HepG2 (cell line): Measurements from ENCODE around the gene SLFN11. TPM values are rescaled to one million over a fixed set of nuclear protein-coding genes. Genes with fewer than 3 reads are reported as not detected.

Experiments used
- ATAC-seq: fragments of 200-7000 bp; cut with Tn5 transposase; 3 replicates; pipeline ENCODE4 v1.9.1; 2020; ENCODE audit warnings: mild to moderate bottlenecking, moderate library complexity
- BruUV-seq: library from RNA; stranded (reverse); fragments of 400-500 nt; replicated peaks from 2 replicates; lab custom pipeline; 2021; lab: Mats Ljungman, UMichigan
- CTCF ChIA-PET: fragments of 300-600 bp; formaldehyde crosslinking; extraction: SDS; loops from one replicate; lab custom pipeline; 2021; ENCODE audit warnings: low total read pairs, inconsistent platforms, low intra/inter-chr PET ratio; lab: Yijun Ruan, JAX
- POLR2A ChIA-PET: fragments of 350-600 bp; sonication (Branson Sonifier 250); formaldehyde crosslinking; loops from one replicate; lab custom pipeline; 2020; ENCODE audit warnings: antibody characterized with exemption, inconsistent platforms; lab: Yijun Ruan, JAX
- DNase-seq: peaks from one replicate; pipeline ENCODE4 v3.0.0-alpha.2; 2015; ENCODE audit warnings: low spot score
- FAIRE-seq: peaks from 3 replicates; lab custom pipeline; 2011; peaks lifted over from hg19 to GRCh38; lab: Jason Lieb, UNC
- H2AFZ ChIP-seq: one replicate; pipeline ENCODE4 v1.6.1; 2011; ENCODE audit warnings: low read length, inconsistent platforms
- H3K27ac ChIP-seq: fragments of 300-600 bp; 3 replicates; pipeline ENCODE4 v1.8.0; 2011; ENCODE audit warnings: mixed run types, mild to moderate bottlenecking, mixed read lengths, low read length, inconsistent platforms; ENCODE audit not compliant: insufficient read depth; ENCODE audit errors: extremely low read length
- H3K27me3 ChIP-seq, 2 experiments: fragments of 200-600 bp in 1 of 2; 2 replicates in 1 of 2; 3 replicates in 1 of 2; pipeline versions ENCODE4 v1.6.0 to v1.8.0; 2011; ENCODE audit warnings: low read length in 2 of 2, mild to moderate bottlenecking in 2 of 2, moderate library complexity in 2 of 2, inconsistent platforms in 1 of 2; ENCODE audit not compliant: insufficient read depth in 2 of 2, control insufficient read depth in 1 of 2
- H3K36me3 ChIP-seq, 2 experiments: fragments of 200-600 bp in 1 of 2; replicated peaks in 1 of 2; 2 replicates in 1 of 2; 3 replicates in 1 of 2; pipeline versions ENCODE4 v1.5.1 to v1.8.0; 2011; ENCODE audit warnings: low read length in 2 of 2, inconsistent platforms in 1 of 2; ENCODE audit not compliant: insufficient read depth in 2 of 2, control insufficient read depth in 1 of 2
- H3K4me1 ChIP-seq: 2 replicates; pipeline ENCODE4 v1.5.1; 2012; ENCODE audit warnings: low read length, inconsistent platforms; ENCODE audit not compliant: insufficient read depth
- H3K4me2 ChIP-seq: 2 replicates; pipeline ENCODE4 v1.6.0; 2011; ENCODE audit warnings: low read depth, low read length, inconsistent platforms
- H3K4me3 ChIP-seq, 3 experiments: fragments of 200-600 bp in 1 of 3; sonication (generic), shearing (Covaris generic) in 1 of 3; replicated peaks in 1 of 3; 2 replicates each; pipeline ENCODE4 v1.5.1; 2011 to 2016; ENCODE audit warnings: low read length in 3 of 3, inconsistent platforms in 2 of 3, low read depth in 2 of 3, mild to moderate bottlenecking in 2 of 3, control low read depth in 1 of 3, mixed read lengths in 1 of 3; ENCODE audit not compliant: insufficient read depth in 1 of 3
- H3K79me2 ChIP-seq: one replicate; pipeline ENCODE4 v1.6.1; 2011; ENCODE audit warnings: low read length, inconsistent platforms; ENCODE audit not compliant: insufficient read depth
- H3K9ac ChIP-seq: 2 replicates; pipeline ENCODE4 v1.6.0; 2011; ENCODE audit warnings: mild to moderate bottlenecking, low read depth, low read length, inconsistent platforms; ENCODE audit not compliant: insufficient read depth
- H3K9me3 ChIP-seq: 2 replicates; pipeline ENCODE4 v1.5.1; 2012; ENCODE audit warnings: mild to moderate bottlenecking, low read length
- H4K20me1 ChIP-seq: 2 replicates; pipeline ENCODE4 v1.6.0; 2011; ENCODE audit warnings: inconsistent platforms, mild to moderate bottlenecking, low read length, moderate library complexity; ENCODE audit not compliant: insufficient read depth
- CBX5 ChIP-seq: sonication (generic); formaldehyde crosslinking; IDR thresholded peaks from 2 replicates; pipeline ENCODE4 v1.4.0; 2020; ENCODE audit warnings: missing genetic modification reagents, borderline replicate concordance
- ESRRA ChIP-seq: sonication (generic); formaldehyde crosslinking; IDR thresholded peaks from 2 replicates; pipeline ENCODE4 v1.5.1; 2020; ENCODE audit warnings: mild to moderate bottlenecking, low read depth, missing genetic modification reagents
- NAIF1 ChIP-seq: sonication (generic); formaldehyde crosslinking; IDR thresholded peaks from 2 replicates; pipeline ENCODE4 v1.5.0; 2020; ENCODE audit warnings: mild to moderate bottlenecking, missing genetic modification reagents, borderline replicate concordance
- NPAS2 ChIP-seq: sonication (generic); formaldehyde crosslinking; IDR thresholded peaks from 2 replicates; pipeline ENCODE4 v1.8.0; 2022; ENCODE audit warnings: mild to moderate bottlenecking, missing genetic modification reagents, borderline replicate concordance
- PAWR ChIP-seq: sonication (generic); formaldehyde crosslinking; IDR thresholded peaks from 2 replicates; pipeline ENCODE4 v1.4.0; 2020; ENCODE audit warnings: missing genetic modification reagents, mild to moderate bottlenecking, borderline replicate concordance
- PAX8 ChIP-seq: sonication (generic); formaldehyde crosslinking; IDR thresholded peaks from 2 replicates; pipeline ENCODE4 v1.8.0; 2022; ENCODE audit warnings: mild to moderate bottlenecking, missing genetic modification reagents, borderline replicate concordance
- SALL1 ChIP-seq: sonication (generic); formaldehyde crosslinking; IDR thresholded peaks from 2 replicates; pipeline ENCODE4 v1.8.0; 2022; ENCODE audit warnings: mild to moderate bottlenecking, missing genetic modification reagents
- ZFY ChIP-seq: sonication (generic); formaldehyde crosslinking; IDR thresholded peaks from 2 replicates; pipeline ENCODE4 v1.4.0; 2020; ENCODE audit warnings: missing genetic modification reagents
- WGBS: methylation state at CpG from one replicate; pipeline ENCODE4 v1.1.6; 2017; ENCODE audit warnings: low lambda C conversion rate; 5-methylcytosine and 5-hydroxymethylcytosine counted together
- in situ Hi-C: cut with HindIII; loops from 2 replicates; pipeline ENCODE4 v1.10.0; 2017; ENCODE audit warnings: low pct_unique_long_range_greater_than_20kb; ENCODE audit not compliant: extremely low pct_ligation_motif_present
- intact Hi-C: fragments of 100-400 bp; cut with micrococcal nuclease; formaldehyde crosslinking; loops from one replicate; pipeline ENCODE4 v1.10.0; 2022; ENCODE audit not compliant: unreplicated experiment
- polyA plus RNA-seq, 8 experiments: library from polyadenylated mRNA; depleted of rRNA in 3 of 8; stranded (reverse) in 7 of 8; unstranded in 1 of 8; fragments of >200 nt; fragmentation: Illumina TruSeq in 4 of 8; extraction: Trizol in 4 of 8; gene quantifications; 2 replicates each; pipeline versions ENCODE4 v1.2.1 to v1.2.3, GENCODE V29; 2011 to 2016; ENCODE audit warnings: low read depth in 4 of 8, missing spikeins in 1 of 8, mixed read lengths in 1 of 8; ENCODE audit not compliant: insufficient read depth in 1 of 8
- total RNA-seq, 5 experiments: library from RNA; depleted of rRNA; stranded (reverse); fragments of >200 nt; fragmentation: Illumina TruSeq; extraction: Trizol; gene quantifications; 2 replicates each; pipeline ENCODE4 v1.2.3, GENCODE V29; 2016; ENCODE audit warnings: low read depth in 1 of 5
- TF ChIP-seq, protein P1 (sequence below): sonication (generic); formaldehyde crosslinking; IDR thresholded peaks from 2 replicates; pipeline ENCODE4 v1.5.1; 2020; ENCODE audit warnings: missing genetic modification reagents, mild to moderate bottlenecking, borderline replicate concordance

The SLFN11 gene
- total and polyA plus RNA-seq, 2 of the 13 experiments (the other 11 are each of a cell fraction or from before 2014, with no cell fraction given), result not detected

DNA sequence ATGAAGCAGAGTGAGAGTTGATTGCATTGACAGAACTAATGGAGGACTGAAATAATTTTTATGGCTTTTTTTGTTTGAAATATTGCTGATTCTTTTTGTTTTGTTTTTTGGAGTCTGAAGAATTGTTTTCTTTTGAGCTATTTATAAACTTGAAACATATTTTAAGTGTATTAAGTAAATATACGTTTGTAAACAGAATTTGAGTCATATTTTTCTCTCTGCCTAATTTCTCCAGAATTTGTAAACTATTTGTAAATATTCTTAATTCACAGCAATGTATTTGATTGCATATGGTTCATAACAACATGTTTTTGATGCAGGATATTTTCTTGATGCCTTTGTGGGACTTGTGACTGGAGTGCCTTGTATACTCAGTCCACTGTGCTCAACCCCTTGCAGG lies 50.7 kb downstream of the SLFN11 start (continued):
- TF ChIP-seq CBX5 (CRISPR knock-in tag) (no peak), PAWR (CRISPR knock-in tag) (no peak), NPAS2 (CRISPR knock-in tag) (no peak), ESRRA (CRISPR knock-in tag) (no peak), NAIF1 (CRISPR knock-in tag) (no peak)
- TF ChIP-seq, protein P1, sequence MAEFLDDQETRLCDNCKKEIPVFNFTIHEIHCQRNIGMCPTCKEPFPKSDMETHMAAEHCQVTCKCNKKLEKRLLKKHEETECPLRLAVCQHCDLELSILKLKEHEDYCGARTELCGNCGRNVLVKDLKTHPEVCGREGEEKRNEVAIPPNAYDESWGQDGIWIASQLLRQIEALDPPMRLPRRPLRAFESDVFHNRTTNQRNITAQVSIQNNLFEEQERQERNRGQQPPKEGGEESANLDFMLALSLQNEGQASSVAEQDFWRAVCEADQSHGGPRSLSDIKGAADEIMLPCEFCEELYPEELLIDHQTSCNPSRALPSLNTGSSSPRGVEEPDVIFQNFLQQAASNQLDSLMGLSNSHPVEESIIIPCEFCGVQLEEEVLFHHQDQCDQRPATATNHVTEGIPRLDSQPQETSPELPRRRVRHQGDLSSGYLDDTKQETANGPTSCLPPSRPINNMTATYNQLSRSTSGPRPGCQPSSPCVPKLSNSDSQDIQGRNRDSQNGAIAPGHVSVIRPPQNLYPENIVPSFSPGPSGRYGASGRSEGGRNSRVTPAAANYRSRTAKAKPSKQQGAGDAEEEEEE (CRISPR knock-in tag), result no peak

DNA sequence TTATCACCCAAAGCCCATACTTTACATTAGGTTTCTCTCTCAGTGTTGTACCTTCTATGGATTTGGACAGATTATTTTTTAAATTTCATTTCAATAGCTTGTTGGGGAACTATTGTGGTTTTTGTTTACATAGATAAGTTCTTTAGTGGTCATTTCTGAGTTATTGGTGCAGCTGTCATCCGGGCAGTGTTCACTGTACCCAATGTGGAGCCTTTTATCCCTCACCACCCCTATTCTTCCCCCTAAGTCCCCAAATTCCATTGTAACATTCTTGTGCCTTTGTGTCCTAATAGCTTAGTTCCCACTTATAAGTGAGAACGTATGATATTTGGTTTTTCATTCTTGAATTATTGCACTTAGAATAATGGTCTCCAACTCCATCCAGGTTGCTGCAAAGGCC lies 57.5 kb downstream of the SLFN11 start:
- Histone ChIP-seq H3K9me3 (no peaks in the 10 kb centered on the region), H3K9ac (no peak overlapping the region), H4K20me1 (no peaks in the 10 kb centered on the region), H3K4me1 (no peaks in the 10 kb centered on the region), H3K4me2 (no peak overlapping the region), H3K36me3 (no peaks in the 10 kb centered on the region), H3K27ac (no peak overlapping the region), H3K27me3 (no peaks in the 10 kb centered on the region; a peak in 1 of 5 replicates), H3K4me3 (no peak overlapping the region), H3K79me2 (no peaks in the 10 kb centered on the region), H2AFZ (no peak overlapping the region)
- ChIA-PET POLR2A (no interaction called here), CTCF (no interaction called here)
- DNase-seq (no peak), ATAC-seq (no peak), FAIRE-seq (no peak)
- intact Hi-C loops, result no loop called here
- WGBS, result 1% methylated on average over 2 of the region's 2 CpGs
- TF ChIP-seq PAX8 (no peak), SALL1 (CRISPR knock-in tag) (no peak), ZFY (CRISPR knock-in tag) (no peak)
- no TSS peak for BruUV-seq
- in situ Hi-C loops, result loop anchor here (25.0 kb wide), 1 partner anchor 421 kb away; the partner anchor contains the start of gene RASL10B
